DOHH2 (cell line): ENCODE measurements around the gene CDC42SE2.

ENCODE experiments used
- EZH2phosphoT487 ChIP-seq: fragments of 200-600 bp; sonication (generic); IDR thresholded peaks from 2 replicates; pipeline ENCODE4 v1.6.1; 2017; ENCODE audit warnings: borderline replicate concordance, mild to moderate bottlenecking, antibody characterized with exemption, low read length, moderate library complexity, mixed read lengths
- TF ChIP-seq, protein P1 (sequence below): fragments of 200-600 bp; sonication (generic); IDR thresholded peaks from one replicate; pipeline ENCODE4 v1.5.1; 2014; ENCODE audit warnings: antibody characterized with exemption, mild to moderate bottlenecking, low read depth, low read length; ENCODE audit not compliant: poor library complexity, severe bottlenecking

- TF ChIP-seq, protein P1, sequence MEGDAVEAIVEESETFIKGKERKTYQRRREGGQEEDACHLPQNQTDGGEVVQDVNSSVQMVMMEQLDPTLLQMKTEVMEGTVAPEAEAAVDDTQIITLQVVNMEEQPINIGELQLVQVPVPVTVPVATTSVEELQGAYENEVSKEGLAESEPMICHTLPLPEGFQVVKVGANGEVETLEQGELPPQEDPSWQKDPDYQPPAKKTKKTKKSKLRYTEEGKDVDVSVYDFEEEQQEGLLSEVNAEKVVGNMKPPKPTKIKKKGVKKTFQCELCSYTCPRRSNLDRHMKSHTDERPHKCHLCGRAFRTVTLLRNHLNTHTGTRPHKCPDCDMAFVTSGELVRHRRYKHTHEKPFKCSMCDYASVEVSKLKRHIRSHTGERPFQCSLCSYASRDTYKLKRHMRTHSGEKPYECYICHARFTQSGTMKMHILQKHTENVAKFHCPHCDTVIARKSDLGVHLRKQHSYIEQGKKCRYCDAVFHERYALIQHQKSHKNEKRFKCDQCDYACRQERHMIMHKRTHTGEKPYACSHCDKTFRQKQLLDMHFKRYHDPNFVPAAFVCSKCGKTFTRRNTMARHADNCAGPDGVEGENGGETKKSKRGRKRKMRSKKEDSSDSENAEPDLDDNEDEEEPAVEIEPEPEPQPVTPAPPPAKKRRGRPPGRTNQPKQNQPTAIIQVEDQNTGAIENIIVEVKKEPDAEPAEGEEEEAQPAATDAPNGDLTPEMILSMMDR: no peak
- TF ChIP-seq EZH2phosphoT487: no peak
Measured at GRCh38 chr5:131260895-131261294, 3.0 kb upstream of the CDC42SE2 start.
